GM13976 (cell line): ENCODE measurements around the gene RUNX3.
A peak's percentile ranks its signal among the peaks of the same experiment; 100 is the strongest.

ENCODE experiments used
- DNase-seq: peaks from one replicate; pipeline ENCODE4 v3.0.0; 2012; ENCODE audit warnings: low spot score
- CTCF ChIP-seq: IDR thresholded peaks from 2 replicates; pipeline ENCODE4 v1.5.1; 2012; ENCODE audit warnings: borderline replicate concordance, mild to moderate bottlenecking; ENCODE audit not compliant: insufficient read depth; ENCODE audit errors: extremely low read depth, missing control alignments, control extremely low read depth
- in situ Hi-C: fragments of 300-500 bp; cut with MboI; formaldehyde crosslinking; loops from one replicate; pipeline ENCODE4 v1.12.0; 2022; ENCODE audit warnings: low sequenced_read_pairs, mixed read lengths, inconsistent platforms; ENCODE audit not compliant: unreplicated experiment

RUNX3 gene

DNA sequence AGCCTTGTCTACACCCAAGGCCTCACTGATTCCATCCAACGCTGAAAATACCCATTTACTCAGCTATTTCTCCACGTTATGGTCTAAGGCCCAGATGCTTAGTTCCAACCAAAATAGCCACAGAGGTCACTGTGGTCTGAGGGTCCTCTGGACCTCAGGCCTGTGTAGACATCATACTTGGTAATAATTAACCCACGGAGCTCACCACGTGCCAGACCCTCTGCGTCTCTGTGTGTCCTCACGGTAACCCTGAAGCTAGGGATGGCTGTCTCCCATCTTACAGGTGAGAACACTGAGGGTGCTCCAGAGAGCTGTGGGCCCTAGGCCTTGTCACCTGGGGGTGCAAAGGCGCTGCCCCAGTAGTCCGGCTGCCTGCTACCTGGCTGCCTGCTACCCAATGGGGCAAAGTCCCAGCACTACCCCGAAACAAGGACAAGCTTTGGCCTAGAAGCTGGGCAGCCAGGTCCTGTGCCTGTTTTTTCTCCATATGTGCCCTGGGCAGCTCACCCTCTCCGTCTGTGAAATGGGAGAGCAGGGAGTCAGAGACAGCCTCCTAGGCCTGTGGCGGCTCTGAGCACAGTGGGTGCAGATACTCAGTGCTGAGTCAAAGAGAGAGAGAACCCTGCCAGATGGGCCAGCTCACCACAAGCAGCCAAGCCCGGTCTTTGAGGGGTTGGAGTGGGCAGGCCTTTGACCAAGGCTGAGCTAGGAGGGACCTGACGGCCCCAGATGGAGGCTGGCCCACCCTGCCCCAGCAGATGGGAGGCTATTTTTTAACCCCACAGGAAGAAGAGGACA lies 17.0 kb upstream of the RUNX3 start:
- in situ Hi-C loops = no loop called here
- no peak for TF ChIP-seq CTCF

GRCh38 chr1:24945354-24946326 lies 15.6 kb upstream of the RUNX3 start:
- TF ChIP-seq CTCF = no peak
- no peak for DNase-seq
- in situ Hi-C loops = no loop called here

More for the DNA sequence above, 17.0 kb upstream of the RUNX3 start:
- peak; percentile 84 for DNase-seq

GRCh38 chr1:24944318-24944717 lies 14.2 kb upstream of the RUNX3 start:
- TF ChIP-seq CTCF = no peak
- DNase-seq = no peak
- in situ Hi-C loops = no loop called here

- no peak for DNase-seq
- TF ChIP-seq CTCF = no peak
- in situ Hi-C loops = no loop called here
These were observed 12.7 kb upstream of the RUNX3 start for GRCh38 chr1:24942789-24943188.

DNA sequence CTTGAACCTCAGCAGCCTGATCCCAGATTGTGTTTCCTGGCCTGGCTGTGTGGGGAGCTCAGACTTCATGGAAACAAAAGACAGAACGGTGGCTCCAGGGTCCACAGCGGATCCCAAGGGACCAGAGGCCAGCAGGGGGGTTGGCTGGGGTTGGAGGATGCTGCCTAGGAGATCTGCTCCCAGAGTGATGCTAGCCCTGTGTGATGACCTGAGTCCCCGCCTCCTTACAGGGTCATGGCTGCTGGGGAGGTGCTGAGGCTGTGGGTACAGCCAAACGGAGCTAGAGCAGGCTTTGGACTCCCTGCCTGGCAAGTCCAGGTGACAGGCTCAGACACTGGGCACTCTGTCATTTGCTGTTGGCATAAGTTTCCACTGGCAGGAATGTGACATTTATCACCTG lies 11.5 kb upstream of the RUNX3 start:
- in situ Hi-C loops = no loop called here
- DNase-seq = no peak
- TF ChIP-seq CTCF = no peak

GRCh38 chr1:24940231-24940630 lies 10.2 kb upstream of the RUNX3 start:
- no peak for TF ChIP-seq CTCF
- no peak for DNase-seq
- in situ Hi-C loops = no loop called here
